ENCODE data around the gene CREB3L4.

CREB3L4 gene

DNA sequence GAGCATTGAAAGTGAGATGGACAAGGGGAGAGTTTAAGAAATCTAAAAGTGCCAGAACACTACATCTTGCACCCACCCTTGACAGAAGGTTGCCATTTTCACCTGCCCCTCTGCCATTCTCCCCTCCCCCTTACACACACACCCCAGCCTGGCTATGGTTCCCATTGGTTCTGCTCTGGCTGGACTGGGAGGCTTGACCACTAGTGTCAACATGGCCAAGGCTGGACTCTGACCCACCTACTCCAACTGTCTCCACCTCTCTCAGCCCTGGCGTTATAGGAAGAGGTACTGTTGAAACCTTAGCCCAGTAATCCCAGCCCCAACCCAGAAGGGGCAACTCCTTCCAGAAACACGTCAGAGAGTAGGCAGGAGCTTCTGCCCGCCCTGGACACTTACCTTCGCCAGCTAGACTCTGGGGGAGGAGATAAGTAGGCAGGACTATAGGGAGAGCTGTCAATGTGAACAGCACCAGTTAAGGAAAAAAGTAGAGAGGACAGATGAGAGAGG, 13.8 kb upstream of the CREB3L4 start:
- TF ChIP-seq, protein P1, sequence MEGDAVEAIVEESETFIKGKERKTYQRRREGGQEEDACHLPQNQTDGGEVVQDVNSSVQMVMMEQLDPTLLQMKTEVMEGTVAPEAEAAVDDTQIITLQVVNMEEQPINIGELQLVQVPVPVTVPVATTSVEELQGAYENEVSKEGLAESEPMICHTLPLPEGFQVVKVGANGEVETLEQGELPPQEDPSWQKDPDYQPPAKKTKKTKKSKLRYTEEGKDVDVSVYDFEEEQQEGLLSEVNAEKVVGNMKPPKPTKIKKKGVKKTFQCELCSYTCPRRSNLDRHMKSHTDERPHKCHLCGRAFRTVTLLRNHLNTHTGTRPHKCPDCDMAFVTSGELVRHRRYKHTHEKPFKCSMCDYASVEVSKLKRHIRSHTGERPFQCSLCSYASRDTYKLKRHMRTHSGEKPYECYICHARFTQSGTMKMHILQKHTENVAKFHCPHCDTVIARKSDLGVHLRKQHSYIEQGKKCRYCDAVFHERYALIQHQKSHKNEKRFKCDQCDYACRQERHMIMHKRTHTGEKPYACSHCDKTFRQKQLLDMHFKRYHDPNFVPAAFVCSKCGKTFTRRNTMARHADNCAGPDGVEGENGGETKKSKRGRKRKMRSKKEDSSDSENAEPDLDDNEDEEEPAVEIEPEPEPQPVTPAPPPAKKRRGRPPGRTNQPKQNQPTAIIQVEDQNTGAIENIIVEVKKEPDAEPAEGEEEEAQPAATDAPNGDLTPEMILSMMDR (IDR thresholded peaks at IDR 0.05; ENCODE audit: control insufficient read depth, extremely low read depth, insufficient read depth), result no peak
- no peak overlapping the region for H3K4me3 ChIP-seq (ENCODE audit: low read depth, low read length)
- no peak for DNase-seq (ENCODE audit: low read depth)

DNA sequence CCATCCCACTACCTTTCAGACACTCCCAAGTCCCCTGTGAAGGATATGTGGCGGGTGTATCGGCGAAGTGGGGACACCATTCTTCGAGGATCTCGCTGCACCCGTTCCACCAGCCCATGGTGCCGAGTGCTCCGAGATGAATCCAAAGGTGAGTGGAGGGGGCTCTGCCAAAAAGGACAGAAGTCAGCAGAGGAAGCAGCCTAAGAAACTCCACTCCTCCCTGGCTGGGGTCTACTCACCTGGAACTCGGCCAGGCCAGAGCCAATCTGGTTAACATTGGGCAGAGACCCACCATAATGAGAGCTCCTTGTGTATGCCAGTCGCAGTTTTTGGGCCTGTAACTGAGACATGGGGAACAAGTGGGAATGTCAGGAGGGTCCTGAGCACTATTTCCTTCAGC, 12.9 kb upstream of the CREB3L4 start:
- TF ChIP-seq, protein P1 (IDR thresholded peaks at IDR 0.05; ENCODE audit: control insufficient read depth, extremely low read depth, insufficient read depth), result no peak
- no peak for DNase-seq (ENCODE audit: low read depth)
- no peak overlapping the region for H3K4me3 ChIP-seq (ENCODE audit: low read depth, low read length)

DNA sequence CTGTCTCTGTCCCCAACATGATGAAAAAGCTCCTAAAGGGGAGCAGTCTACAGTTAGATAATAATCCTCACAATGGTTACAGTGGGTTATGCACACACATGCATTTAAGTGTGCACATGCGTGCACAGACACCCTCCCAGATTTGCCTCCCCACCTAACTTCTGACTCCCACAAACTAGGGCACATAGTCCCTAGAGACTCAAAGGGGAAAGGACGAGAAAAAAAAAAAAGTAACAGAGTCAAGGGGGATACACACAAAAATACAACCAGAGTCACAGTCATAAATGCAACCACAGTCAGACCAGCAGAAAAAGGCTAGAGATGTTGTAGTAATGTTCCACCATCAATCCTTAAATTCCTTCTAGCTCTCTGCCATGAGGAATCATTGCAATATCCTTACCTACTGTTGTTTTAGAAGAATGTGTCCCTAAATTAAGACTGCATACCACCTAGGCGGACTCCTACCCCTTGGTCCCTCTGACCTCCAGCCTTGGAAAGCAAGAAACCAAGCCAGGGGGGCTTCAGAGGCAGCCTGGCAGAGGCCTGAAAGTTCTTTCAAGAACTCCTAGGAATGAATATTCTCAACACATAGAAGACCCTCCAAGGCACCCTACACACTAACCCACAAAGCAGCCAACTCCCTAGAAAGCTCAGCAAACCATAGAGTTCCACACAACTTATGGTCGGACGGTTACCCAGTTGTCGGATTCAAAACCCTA, 10.5 kb upstream of the CREB3L4 start:
- DNase-seq (ENCODE audit: low read depth), result no peak
- TF ChIP-seq, protein P1 (IDR thresholded peaks at IDR 0.05; ENCODE audit: control insufficient read depth, extremely low read depth, insufficient read depth), result no peak
- H3K4me3 ChIP-seq (ENCODE audit: low read depth, low read length), result peak overlapping the region; percentile 92

DNA sequence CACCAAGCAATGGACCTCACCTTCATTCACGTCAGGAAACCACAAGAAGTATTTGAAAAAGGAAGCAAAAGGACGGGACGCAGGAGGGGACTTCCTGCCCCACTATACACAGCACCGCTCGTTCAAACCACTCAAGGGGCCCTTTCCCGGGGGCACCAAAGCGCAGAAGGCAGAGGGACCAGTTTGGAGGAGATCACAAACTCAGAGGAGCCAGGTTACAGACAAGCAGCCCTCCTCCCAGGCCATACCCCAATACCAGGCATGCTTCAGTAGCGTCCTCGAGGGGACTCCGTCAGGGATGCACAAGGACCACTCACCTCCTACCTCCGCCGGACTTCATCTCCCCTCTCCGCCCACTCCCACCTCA, 10.0 kb upstream of the CREB3L4 start:
- TF ChIP-seq, protein P1 (IDR thresholded peaks at IDR 0.05; ENCODE audit: control insufficient read depth, extremely low read depth, insufficient read depth), result no peak
- H3K4me3 ChIP-seq (ENCODE audit: low read depth, low read length), result peak overlapping the region; percentile 92
- no peak for DNase-seq (ENCODE audit: low read depth)

DNA sequence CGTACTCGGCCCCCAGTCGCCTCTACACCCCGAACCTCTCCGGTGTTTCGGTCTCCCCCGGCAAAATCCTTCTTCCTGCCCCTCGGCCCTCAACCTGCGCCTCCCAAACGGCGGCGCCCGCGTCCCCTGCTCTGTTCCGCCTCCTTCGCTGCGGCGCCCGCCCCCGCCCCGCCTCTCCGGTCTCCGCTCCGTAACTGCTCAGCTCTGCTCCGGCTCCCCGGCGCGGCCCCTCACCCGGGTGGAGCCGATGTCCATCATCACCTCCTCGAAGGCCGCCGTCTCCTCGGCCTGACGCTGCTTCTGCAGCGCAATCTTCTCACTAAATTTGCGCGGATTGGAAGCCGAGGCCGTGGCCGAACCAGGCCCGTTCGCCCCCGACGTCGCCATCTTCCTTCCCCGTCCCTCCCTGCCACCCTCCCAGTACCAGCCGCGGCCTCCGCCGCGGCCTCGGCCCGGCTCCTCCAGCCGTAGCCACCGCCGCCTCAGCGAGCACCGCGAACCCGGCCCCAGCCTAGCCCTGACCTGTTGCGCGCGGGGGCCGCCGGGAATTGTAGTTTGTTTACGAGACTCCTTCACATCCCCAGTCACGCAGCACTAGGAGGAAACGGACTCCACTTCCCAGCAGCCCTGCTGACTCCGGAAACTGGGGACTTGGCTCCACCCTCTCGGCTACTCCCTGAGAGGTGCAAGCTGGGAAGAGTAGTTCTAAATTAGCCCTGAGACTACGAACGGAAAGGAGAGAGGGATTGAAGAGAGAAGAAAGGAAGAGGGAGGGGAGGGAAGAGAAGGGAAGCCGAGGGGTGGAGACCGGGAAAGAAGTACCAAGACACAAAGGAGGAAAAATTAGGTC, 9.4 kb upstream of the CREB3L4 start, which contains the start of gene CRTC2:
TSS of gene CRTC2 (minus strand) at position 502 of the 850 bp plus-strand sequence. CDS start at position 387, 115 bp downstream.
- TF ChIP-seq, protein P1 (IDR thresholded peaks at IDR 0.05; ENCODE audit: control insufficient read depth, extremely low read depth, insufficient read depth), result no peak; the same call in 1 of the 2 replicates
- peak within 1 kb of the TSS; percentile 92 for H3K4me3 ChIP-seq (ENCODE audit: low read depth, low read length)
- peak; percentile 97 for DNase-seq (ENCODE audit: low read depth)

DNA sequence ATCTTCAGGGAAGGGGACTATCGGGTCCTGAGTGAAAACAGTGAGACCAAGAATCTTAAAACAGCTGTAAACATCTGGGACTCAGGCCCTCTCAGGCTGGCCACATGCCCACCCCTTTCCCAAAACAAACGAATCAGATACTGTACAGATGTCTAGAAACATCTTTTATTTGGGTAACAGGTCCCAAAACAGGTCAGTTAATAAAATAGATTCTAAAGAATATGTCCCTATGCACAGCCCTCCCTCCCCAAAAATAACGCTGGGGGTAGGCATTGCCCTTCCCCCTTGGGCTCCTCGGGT, 8.8 kb upstream of the CREB3L4 start:
- H3K4me3 ChIP-seq (ENCODE audit: low read depth, low read length), result no peak overlapping the region; the same call in 1 of the 2 replicates
- TF ChIP-seq, protein P1 (IDR thresholded peaks at IDR 0.05; ENCODE audit: control insufficient read depth, extremely low read depth, insufficient read depth), result no peak
- no peak for DNase-seq (ENCODE audit: low read depth)

Measured in LNCaP clone FGC (cell line).